Mesothelial cell of epicardium (in vitro differentiated cells): ENCODE results near the gene ING3. TPM values are rescaled to one million over a fixed set of nuclear protein-coding genes. Genes with fewer than 3 reads are reported as not detected.

Experiments
- DNase-seq, 2 experiments: peaks; one replicate each; pipeline ENCODE4 v3.0.0; 2021; ENCODE audit warnings: low spot score in 2 of 2; ENCODE audit not compliant: unreplicated experiment in 2 of 2
- H3K27ac Mint-ChIP-seq: 2 replicates; pipeline ENCODE4 v1.8.0; 2021; ENCODE audit warnings: mixed read lengths
- H3K27me3 Mint-ChIP-seq: 2 replicates; pipeline ENCODE4 v1.8.0; 2021; ENCODE audit warnings: low read depth, mixed read lengths
- H3K36me3 Mint-ChIP-seq: 2 replicates; pipeline ENCODE4 v1.8.0; 2021; ENCODE audit warnings: mixed read lengths
- H3K4me1 Mint-ChIP-seq: 2 replicates; pipeline ENCODE4 v1.8.0; 2021; ENCODE audit warnings: mixed read lengths
- H3K4me3 Mint-ChIP-seq: 2 replicates; pipeline ENCODE4 v1.8.0; 2021; ENCODE audit warnings: mild to moderate bottlenecking, moderate library complexity, mixed read lengths
- H3K9me3 Mint-ChIP-seq: 2 replicates; pipeline ENCODE4 v1.8.0; 2021; ENCODE audit warnings: mixed read lengths
- CTCF ChIP-seq: fragments of 200-600 bp; sonication (generic); IDR thresholded peaks from one replicate; pipeline ENCODE4 v1.5.0; 2021; ENCODE audit warnings: antibody characterized with exemption; ENCODE audit not compliant: unreplicated experiment
- total RNA-seq: library from RNA; stranded (reverse); gene quantifications from 3 replicates; pipeline ENCODE4 v1.2.1, GENCODE V29; 2021

The ING3 gene
- total RNA-seq, 1 donor from 2014 or later: 20.2 TPM

GRCh38 chr7:120927454-120928103 lies 23.0 kb upstream of the ING3 start:
- DNase-seq: no peak
- TF ChIP-seq CTCF: no peak
- Mint-ChIP-seq H3K4me1 (peaks cover 15% of the 10 kb centered on the region), H3K36me3 (no peaks in the 10 kb centered on the region), H3K4me3 (no peak overlapping the region), H3K27me3 (no peaks in the 10 kb centered on the region), H3K9me3 (no peaks in the 10 kb centered on the region), H3K27ac (peak overlapping the region; percentile 39)

GRCh38 chr7:120931243-120931642 lies 19.3 kb upstream of the ING3 start:
- Mint-ChIP-seq H3K27ac (no peak overlapping the region), H3K27me3 (no peaks in the 10 kb centered on the region), H3K4me3 (no peak overlapping the region), H3K4me1 (peaks cover 15% of the 10 kb centered on the region), H3K9me3 (no peaks in the 10 kb centered on the region), H3K36me3 (no peaks in the 10 kb centered on the region)
- DNase-seq: no peak
- TF ChIP-seq CTCF: no peak

- Mint-ChIP-seq H3K4me3 (no peak overlapping the region), H3K9me3 (no peaks in the 10 kb centered on the region), H3K27ac (no peak overlapping the region), H3K27me3 (no peaks in the 10 kb centered on the region), H3K36me3 (no peaks in the 10 kb centered on the region), H3K4me1 (no peaks in the 10 kb centered on the region)
- TF ChIP-seq CTCF: no peak
- no peak for DNase-seq
Measured at GRCh38 chr7:120933475-120933874, 17.1 kb upstream of the ING3 start.

GRCh38 chr7:120939345-120939744 lies 11.2 kb upstream of the ING3 start:
- Mint-ChIP-seq H3K9me3 (no peaks in the 10 kb centered on the region), H3K36me3 (no peaks in the 10 kb centered on the region), H3K4me3 (no peak overlapping the region), H3K27me3 (no peaks in the 10 kb centered on the region), H3K4me1 (no peaks in the 10 kb centered on the region), H3K27ac (no peak overlapping the region)
- no peak for DNase-seq
- TF ChIP-seq CTCF: no peak

GRCh38 chr7:120941064-120941463 lies 9.5 kb upstream of the ING3 start:
- H3K36me3 Mint-ChIP-seq: no peaks in the 10 kb centered on the region
- H3K27ac Mint-ChIP-seq: no peak overlapping the region
- no peaks in the 10 kb centered on the region for H3K9me3 Mint-ChIP-seq
- DNase-seq: no peak
- no peak for TF ChIP-seq CTCF
- no peaks in the 10 kb centered on the region for H3K27me3 Mint-ChIP-seq
- H3K4me3 Mint-ChIP-seq: no peak overlapping the region
- no peaks in the 10 kb centered on the region for H3K4me1 Mint-ChIP-seq

- no peak for DNase-seq
- Mint-ChIP-seq H3K36me3 (no peaks in the 10 kb centered on the region), H3K9me3 (no peaks in the 10 kb centered on the region), H3K4me1 (no peaks in the 10 kb centered on the region), H3K27me3 (no peaks in the 10 kb centered on the region), H3K4me3 (no peak overlapping the region), H3K27ac (no peak overlapping the region)
- no peak for TF ChIP-seq CTCF
Measured at GRCh38 chr7:120941856-120942255, 8.7 kb upstream of the ING3 start.
